ENCODE data around the gene ZBTB16.

DNA sequence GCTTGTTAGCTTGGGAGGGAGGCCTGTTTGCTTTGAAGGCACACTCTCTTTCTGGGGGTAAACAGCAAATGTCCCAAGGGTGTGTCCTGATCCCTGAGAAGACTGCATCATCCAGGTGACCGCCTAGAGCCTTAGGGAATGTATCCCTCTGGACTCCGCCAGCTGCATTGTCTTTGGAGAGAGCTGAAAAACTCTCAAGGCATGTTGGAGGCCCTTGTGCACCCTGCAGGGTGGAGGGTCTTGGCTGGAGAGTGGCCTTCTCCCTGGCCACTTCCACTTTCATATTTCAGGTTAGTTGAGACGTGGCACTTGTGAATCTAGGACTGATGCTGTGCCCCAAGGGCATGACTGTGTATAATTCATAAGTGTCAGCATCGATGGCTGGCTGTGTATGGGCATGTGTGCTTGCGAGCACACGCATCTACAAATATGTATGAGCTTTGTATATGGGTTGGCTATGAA lies 70.6 kb downstream of the ZBTB16 start:
- no peak for TF ChIP-seq EZH2 (IDR thresholded peaks at IDR 0.05; ENCODE audit: borderline replicate concordance, low read depth, low read length, severe bottlenecking)
- TF ChIP-seq, protein P1, sequence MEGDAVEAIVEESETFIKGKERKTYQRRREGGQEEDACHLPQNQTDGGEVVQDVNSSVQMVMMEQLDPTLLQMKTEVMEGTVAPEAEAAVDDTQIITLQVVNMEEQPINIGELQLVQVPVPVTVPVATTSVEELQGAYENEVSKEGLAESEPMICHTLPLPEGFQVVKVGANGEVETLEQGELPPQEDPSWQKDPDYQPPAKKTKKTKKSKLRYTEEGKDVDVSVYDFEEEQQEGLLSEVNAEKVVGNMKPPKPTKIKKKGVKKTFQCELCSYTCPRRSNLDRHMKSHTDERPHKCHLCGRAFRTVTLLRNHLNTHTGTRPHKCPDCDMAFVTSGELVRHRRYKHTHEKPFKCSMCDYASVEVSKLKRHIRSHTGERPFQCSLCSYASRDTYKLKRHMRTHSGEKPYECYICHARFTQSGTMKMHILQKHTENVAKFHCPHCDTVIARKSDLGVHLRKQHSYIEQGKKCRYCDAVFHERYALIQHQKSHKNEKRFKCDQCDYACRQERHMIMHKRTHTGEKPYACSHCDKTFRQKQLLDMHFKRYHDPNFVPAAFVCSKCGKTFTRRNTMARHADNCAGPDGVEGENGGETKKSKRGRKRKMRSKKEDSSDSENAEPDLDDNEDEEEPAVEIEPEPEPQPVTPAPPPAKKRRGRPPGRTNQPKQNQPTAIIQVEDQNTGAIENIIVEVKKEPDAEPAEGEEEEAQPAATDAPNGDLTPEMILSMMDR (IDR thresholded peaks at IDR 0.05; ENCODE audit: borderline replicate concordance, extremely low read depth, low read length, poor library complexity, severe bottlenecking) = no peak

Measured in DND-41 (cell line).